Stimulated activated CD4-positive, alpha-beta T cell treated with anti-CD3 and anti-CD28 coated beads, Interleukin-1b, Interleukin-23, amount 100 ng/mL, for 1 hour (primary cell): ENCODE data around the gene C2orf81.
"Not testable (repeated sequence)": the region's sequence is repeated elsewhere in the genome, so short reads cannot be mapped to it uniquely, and the experiment has no call there.

Experiments used
- DNase-seq, 2 donors: peaks; one replicate each; pipeline ENCODE4 v3.0.0-alpha.2; 2020; ENCODE audit warnings: low read depth in 2 of 2

The C2orf81 gene

DNA sequence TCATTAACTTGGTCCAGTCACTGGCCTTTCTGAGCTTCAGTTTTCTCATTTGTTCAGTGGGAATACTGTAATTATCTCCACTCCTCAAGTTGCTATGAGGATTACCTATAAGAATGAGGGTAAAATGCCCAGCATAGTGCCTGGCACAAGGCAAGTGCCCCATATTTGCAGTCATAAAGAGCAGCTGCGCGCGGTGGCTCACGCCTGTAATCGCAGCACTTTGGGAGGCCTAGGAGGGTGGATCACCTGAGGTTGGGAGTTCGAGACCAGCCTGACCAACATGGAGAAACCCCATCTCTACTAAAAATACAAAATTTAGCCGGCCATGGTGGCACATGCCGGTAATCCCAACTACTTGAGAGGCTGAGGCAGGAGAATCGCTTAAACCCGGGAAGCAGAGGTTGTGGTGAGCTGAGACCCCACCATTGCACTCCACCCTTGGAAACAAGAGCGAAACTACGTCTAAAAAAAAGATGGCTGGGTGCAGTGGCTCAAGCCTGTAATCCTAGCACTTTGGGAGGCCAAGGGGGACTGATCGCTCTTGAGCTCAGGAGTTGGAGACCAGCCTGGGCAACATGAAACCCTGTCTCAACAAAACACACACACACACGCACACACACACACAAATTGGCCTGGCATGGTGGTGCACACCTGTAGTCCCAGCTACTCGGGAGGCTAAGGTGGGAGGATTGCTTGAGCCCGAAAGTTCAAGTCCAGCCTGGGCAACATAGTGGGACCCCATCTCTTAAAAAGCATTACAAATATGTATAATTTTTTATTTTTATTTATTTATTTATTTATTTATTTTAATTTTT is 21.3 kb upstream of the C2orf81 start:
- not testable (repeated sequence) for DNase-seq

DNA sequence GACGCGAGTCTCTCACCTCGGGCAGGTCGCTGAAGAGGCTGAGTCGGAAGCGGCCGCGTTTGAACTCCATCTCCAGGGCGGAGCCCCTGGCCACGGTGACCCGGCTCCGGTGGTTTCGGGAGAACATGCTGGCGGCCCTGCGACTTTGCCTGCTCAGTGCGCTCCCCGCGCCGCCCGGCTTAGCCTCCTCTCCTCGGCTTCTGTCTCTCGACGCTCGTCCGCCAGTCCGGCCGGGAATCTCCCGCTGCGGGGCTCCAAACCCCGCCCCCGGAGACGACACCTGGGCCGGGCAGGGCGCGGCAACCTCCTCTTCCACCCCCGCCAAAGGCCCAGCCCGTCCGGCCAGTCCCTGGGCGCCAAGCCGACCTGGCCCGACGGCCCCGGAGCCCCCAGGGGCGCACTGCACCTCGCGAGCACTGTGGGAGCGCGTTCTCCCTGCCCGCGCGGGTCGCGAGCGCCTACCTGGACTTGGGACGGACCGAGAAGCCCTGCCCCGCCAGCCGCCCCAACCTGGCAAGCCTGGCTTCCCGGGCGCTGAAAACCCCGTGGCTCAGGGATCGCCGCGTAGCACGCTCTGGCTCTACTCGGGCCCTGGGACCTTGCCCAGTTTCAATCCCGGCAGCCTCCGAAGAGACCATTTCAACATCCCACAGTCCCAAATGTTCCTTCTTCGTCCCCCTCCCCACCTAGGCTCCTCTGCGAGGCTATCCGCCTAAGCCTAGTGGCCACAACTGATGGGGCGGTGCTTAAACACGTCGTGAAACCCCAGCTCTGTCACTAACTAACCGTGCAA is 20.5 kb upstream of the C2orf81 start, which contains the start of gene RTKN:
RTKN (minus strand) TSS at position 248 of the 793 bp plus-strand sequence; CDS start at position 127, 121 bp downstream.
- DNase-seq, result no peak

DNA sequence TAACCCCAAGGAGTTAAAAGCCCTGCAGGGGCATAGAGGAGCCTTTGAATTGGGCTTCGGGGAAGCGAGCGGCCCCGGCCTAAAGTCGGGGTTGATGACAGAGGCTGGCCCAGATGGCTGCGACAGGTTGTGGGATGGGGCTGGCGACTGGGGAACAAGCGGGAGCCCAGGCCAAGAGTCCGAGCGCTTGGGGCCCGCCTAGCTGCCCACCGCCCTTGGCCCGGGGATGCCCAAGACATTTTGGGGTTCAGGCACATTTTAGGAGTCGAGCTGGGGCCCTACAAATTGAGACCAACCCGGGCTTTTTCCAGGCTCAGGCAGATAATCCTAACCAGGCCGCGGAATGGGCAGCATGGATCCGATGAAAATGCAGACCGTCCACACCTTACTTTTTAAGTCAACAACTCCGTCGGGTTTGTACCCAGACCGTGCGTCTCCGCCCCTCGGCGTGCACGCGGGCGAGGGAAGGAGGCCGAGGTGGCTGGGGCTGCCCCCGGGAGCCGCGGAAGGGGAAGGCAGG is 19.8 kb upstream of the C2orf81 start:
- DNase-seq, result no peak

DNA sequence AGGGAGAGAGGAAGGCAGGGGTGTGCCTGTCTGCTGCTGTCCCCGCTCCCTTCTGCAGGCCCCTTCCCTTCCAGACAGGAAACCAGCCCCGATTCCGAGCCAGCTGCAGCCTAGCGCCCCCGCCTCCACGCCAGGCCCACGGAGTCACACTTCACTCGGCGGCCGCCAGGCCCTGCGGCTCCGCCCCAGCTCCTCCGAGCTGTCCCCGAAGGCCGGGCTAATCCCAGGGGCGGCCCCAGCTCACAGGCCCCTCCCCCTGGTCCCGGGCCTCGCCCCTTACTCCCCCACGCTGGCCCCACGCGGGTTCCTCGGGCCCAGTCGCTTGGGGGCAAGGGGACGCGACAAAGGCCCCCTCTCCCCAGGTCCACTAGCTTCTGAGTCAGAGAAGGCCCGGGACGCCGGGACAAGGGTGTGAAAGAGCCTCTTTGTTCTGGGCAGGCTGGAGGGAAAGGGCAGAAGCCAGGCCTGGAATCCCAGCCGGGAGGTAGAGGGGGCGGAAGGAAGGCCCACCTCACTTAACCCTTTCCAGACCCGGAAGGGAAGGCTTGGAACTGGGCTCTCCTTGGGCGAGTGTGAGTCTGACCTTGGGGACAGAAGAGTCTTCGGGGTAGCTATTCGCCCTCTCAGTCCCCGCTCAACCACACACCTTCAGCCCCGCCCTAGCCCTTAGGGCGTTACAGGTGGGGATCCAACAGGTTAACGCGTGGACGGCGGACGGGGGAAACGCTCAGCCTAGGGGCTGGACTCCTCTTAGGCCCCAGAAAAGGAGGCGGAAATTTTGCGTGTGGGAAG is 19.2 kb upstream of the C2orf81 start:
- no peak for DNase-seq

DNA sequence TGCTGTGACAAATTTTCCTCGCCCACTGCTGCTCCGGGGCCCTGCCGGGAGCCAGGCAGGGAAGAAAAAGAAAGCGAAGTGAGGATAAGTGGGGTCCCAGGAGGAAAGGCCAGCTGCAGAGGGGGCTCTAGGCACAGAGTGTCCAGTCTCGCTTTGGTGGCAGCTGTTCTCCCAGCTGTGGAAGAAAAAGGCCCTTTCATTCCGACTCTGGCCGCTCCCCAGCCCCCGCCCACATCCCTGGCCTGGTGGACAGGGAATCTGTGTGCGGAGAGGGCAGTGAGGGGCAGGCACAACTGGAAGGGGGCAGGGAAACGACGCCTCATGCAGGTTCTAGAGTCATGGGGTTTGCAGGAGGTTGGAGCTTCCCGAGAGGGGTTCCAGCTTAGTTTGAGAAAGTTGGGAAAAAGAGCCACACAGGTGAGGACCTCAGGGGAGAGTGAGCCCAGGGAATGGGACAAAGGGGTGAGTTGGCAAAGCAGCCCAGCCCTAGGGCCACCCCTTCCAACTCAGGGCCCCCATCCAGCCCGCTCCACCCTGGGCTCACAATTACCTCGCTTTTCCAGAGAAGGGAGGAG is 18.5 kb upstream of the C2orf81 start:
- DNase-seq, result no peak

DNA sequence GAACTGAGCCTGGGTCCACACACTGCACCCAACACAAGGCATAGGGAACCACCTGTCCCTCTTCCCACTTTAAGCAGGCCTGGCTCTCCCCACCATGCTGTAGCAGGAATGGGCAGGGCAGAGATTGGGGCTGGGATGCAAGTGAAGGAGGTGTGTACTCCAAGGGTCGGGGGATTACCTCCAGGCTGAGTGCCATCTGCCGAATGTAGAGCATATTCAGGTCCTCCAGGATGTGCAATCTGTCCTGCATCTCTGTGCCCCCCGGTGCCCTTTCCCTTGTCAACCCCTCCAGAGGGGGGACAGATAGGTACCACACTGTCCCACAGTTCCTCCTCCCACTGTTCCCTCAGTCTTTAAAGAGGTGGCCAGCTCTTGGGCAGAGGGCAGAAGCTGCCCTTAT is 18.0 kb upstream of the C2orf81 start:
- no peak for DNase-seq

DNA sequence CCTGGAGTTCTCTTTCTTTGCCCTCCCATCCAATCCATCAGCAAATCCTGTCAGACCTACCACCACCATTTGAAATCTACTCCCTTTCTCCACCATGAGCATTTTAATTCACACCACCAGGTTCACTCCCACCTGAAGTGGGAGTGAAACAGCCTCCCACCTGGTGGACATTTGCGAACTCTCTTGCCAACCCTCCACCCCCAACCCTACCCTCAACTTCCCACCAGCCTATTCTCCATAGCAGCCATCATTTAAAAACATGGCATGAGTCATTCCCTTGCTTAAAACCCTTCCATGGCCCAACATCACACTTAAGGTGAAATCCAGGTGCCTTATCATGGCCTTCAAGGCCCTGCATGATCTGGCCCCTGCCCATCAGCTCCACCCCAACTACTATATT is 16.8 kb upstream of the C2orf81 start:
- DNase-seq, result no peak

DNA sequence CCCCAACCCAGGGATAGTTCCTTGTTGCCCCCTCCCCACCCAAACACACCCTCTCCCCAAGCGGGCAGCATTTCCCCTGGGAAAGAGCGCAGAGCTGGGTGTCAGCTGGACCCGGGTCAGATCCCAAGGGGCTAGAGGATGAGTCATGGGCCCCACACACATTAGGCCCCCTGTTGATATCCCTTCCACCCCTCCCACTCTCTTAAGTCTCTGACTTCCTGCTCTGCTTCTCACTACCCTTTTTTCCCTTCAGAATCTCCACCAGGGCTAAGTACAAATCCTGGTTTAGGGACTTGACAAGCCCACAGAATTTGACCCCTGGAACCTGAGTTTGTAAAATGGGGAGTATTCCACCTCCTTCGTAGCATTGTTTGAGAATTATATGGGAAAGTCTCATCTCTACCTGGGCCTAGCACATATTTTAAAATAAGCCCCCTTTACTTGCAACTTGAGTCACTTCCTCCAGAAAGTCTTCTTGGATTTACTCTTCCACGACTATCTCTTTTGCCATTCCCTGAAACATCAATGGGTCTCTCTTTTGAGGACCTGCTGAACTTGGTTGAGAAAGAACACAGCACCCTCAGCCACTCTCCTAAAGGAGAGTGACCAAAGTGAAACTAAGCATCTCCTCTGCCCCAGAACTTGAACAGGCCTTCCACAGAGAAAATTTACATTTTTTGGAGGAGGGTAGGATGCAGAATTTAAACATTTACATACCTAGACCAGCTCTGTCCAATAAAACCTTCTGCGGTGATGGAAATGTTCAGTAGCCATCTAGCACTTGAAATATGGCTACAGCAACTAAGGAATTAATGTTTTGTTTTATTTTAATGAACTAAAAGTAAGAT is 15.7 kb upstream of the C2orf81 start:
- no peak for DNase-seq

DNA sequence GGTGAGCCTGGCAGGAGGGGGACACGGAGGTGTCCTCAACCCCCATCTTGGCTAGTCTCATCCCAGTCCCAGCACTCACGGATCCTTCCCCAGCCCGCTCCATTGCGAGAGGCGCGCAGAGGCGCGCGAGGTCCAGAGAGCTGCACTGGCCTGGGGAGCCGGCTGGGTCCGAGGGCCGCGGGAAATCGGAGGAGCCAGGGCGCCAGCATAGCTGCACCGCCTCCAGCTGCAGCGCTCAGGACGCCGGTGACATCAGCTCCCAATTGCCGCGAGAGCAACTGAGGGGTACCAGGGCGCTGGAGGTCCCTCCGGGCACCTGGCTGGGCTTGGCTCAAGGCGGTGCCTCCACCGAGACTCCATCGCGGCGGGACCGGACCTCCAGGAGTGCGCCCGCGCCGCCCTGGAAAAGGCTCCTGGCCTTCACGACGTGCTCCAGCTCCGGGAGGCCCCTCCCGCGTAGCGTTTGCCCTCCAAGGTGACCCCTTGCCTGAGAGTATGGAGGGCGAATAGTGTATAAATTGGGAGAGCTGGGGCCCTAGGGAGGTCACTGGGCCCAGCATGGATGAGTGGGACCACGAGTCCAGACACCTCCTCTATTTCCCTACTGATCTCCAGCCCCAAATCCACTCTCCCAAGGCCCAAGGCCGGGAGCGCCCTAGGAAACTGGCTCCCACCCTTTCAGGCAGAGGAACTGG is 14.8 kb upstream of the C2orf81 start:
- no peak for DNase-seq

DNA sequence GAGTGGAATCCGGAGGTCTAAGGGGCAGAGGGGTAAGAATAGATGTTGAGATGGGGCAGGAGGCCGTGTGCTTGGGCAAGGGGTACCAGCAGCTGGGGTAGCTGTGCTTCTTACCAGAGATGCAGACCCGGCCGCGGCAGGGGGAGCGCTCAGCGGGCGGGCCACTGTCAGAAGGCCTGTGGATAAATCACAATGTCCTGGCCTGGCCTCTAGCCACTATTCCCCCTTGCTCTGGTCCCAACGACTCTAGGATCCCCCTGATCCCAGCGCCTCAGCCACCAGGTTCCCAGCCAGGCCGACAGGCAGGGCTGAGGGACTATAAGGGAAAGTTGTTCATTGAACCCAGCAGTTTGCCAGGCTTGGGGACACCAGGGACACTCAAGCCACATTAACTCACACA is 9.1 kb upstream of the C2orf81 start:
- DNase-seq, result no peak

DNA sequence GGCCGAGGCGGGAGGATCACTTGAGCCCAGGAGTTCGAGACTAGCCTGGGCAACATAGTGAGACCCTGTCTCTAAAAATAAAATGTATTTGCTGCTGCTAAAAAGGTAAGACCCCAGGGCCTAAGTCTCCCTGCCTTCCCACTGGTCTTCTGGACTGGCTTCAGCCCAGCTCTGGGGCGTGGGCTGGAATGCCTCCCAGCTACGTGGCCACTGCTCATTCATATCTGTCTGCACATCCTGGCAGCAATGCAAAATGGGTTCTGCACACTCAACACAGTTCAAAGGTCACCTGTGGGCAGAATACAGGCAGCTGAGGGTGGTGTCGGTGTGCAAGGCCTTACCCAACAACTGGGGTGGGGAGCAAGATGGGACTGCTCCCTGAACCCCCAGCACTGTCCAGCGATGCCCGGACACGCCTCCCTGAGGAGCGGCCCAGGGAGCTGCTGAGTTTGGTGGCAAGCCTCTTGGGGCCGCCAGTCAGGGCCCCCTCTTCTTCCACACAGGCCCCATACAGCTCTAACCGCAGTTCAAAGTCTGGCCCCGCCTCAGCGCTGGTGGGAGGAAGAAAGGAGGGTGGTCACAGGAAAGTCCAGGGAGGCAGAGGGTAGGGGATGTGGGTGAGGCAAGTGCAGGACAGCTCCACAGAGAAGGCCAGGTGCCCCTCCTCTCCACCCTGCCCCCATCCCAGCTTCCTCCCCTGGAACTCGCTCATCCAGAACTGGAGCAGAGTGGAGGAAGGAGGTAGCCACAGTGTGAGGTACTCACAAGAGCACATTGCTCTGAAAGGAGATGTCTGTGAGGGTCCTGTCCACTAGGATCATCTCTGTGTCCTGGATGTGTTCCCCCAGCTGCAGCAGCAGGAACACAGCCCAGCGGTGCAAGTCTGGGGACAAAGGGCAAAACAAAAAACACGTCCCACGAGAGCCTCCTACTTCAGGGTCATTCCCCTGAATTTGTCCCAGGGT is 8.3 kb upstream of the C2orf81 start:
- DNase-seq, result no peak

DNA sequence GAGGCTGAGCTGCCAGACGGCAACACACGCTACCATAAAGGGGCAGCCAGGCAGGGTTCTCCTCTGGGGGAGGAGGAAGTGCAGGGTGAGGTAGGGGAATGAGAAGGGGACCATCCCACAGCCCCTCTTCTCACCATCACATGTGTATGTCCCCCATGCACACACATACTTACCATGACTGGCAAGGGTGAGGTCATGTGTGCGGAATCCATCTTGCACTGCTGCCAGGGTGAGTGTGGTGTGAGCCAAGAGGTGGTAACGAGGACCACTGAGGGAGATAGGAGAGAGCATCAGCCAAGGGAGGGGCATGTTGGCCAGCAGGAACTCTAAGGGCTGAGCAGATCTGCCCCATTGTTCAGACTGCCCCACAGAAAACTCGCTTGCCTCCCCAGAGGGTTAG is 7.3 kb upstream of the C2orf81 start:
- DNase-seq, result no peak

DNA sequence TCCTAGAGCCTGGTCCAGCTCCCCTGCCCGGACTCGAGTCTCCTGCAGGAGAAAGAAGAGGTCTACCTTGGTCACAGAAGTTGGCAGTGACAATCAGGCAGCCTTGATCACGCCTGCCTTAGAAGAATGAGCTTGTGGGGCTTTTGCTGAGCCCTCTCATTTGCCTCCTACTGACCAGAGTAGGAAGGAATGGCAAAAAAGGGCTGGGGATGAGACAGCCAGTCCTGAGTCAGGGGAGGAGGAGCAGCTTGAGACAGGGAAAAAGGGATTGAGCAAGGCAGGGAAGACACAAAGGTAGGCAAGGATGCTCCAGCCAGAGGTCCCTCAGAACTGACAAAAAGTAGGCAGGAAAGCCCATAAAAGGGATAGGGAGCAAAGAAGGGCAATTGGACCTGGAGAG is 6.1 kb upstream of the C2orf81 start:
- DNase-seq, result no peak

DNA sequence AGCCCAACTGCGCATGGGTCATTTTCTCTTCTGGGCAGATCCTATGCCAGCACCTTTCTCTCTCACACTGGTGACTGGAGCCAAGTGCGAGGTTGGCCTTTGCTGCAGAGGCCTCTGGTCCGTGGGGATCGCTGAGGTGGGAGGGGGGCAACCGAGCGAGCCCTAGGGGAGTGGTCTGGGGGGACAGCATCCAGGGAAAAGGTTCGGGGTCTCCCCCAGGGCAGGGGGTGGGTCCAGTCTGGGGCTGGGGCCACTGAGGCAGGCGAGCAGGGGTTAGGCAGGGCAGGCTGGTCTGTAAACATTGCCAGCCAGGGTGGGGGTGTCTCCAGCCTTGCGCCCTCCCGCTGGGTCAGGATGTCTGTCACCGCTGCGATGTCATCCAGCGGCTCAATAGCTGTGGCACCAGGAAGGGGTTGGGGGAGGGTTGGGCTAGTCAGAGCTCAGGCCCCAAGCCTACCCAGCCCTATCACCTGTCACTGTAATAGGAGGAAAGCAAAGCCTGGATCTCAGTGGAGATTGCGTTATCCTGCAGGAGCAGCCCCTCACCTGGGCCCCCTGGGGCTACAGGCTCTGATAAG is 4.9 kb upstream of the C2orf81 start:
- no peak for DNase-seq

DNA sequence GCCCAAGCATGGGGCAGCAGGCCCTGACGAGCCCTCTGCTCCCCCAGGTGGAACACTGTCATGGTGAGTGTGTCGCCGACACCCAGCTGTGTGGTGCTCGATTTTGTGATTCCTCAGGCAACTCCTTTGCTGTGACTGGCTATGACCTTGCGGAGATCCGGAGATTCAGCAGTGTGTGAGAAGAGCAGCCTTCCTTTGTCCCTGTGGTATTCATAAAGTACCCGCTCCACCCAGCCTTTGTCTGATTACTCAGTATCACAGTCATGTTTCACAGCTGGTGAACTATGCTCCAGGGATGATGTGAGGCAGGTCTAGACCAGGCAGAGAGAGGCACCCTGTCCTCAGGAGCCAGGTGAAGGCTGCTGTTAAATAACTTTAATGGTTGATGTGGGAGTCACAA is 4.1 kb upstream of the C2orf81 start:
- DNase-seq, result no peak

DNA sequence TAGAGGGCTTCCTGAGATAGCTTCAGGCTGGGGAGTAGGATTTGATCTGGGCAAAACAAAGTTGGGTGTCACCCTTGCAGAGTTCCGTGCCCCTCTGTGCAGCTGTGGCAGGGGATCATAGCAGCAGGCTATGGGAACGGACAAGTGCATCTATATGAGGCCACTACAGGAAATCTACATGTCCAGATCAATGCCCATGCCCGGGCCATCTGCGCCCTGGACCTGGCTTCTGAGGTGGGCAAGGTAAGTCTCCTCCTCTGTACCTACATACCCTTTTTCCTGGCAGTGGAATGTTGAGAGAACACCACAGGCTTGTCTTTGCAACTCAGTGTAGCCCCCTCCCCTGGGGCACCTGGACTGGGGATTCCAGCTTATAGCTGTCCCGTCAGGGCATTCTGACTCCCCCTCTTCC is 3.6 kb upstream of the C2orf81 start:
- DNase-seq, result no peak

DNA sequence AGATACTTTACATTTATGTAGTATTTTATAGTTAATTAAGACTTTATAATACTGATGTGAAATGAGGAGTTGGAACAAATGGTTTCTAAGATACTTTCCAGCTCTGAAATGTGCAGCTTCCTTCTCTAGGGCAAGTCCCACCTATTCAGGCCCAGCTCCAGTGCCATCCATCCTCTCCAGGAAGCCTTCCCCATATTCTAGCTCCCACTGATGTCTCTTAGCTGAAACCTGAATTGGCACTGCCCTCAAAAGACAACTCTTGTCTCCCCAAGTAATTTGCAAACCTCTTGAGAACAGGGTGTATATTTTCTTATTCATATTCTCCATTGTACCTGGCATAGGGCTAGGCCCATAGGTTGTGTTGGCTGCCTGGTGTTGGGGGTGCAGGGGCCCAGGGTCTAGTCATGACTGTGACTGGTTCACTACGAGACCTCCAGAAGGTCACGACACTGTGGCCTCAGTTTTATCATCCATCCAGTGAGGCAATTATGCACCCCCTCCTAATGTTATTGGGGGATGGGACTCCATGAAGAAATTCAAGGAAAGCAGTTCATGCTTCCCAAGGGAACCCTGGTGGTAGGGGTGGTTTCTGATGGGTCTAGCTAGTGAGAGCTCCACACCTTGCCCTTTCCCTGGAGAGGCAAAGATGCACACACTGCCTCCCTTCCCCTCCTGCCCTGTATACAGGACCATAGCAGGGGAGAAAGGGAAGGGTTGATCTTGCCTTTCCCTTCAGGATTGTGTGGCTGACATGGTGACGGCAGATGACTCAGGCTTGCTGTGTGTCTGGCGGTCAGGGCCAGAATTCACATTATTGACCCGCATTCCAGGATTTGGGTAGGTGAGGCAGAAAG is 2.9 kb upstream of the C2orf81 start:
- no peak for DNase-seq
